PC-9 (cell line): ENCODE measurements around the gene GRIK3.

ENCODE experiments used
- EZH2 ChIP-seq: fragments of 200-600 bp; sonication (generic); IDR thresholded peaks from 2 replicates; pipeline ENCODE4 v1.8.0; 2017; ENCODE audit warnings: antibody characterized with exemption, low read depth
- TF ChIP-seq, protein P1 (sequence below): fragments of 200-600 bp; sonication (generic); conservative IDR thresholded peaks from 2 replicates; pipeline ENCODE4 v1.6.1; 2017; ENCODE audit warnings: mixed run types, antibody characterized with exemption, mild to moderate bottlenecking, moderate library complexity

DNA sequence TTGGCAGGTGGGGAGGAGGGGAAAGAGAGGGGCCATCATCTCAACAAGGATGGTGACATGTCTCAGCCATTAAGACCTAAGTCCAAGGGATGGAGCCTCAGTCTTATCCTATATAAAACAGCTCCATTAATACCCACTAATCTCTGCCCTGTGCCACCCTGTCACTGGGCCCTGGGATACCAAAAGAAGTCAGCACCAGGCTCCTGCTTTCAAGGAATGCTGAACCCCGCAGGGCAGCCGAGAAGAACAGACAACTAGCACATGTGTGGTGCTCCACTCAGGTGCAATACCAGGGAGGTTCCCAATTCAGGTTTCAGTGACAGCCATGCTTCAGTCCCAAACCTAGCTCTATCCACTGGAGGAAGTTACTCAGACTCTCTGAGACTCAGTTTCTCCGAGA is 128.4 kb downstream of the GRIK3 start:
- TF ChIP-seq, protein P1, sequence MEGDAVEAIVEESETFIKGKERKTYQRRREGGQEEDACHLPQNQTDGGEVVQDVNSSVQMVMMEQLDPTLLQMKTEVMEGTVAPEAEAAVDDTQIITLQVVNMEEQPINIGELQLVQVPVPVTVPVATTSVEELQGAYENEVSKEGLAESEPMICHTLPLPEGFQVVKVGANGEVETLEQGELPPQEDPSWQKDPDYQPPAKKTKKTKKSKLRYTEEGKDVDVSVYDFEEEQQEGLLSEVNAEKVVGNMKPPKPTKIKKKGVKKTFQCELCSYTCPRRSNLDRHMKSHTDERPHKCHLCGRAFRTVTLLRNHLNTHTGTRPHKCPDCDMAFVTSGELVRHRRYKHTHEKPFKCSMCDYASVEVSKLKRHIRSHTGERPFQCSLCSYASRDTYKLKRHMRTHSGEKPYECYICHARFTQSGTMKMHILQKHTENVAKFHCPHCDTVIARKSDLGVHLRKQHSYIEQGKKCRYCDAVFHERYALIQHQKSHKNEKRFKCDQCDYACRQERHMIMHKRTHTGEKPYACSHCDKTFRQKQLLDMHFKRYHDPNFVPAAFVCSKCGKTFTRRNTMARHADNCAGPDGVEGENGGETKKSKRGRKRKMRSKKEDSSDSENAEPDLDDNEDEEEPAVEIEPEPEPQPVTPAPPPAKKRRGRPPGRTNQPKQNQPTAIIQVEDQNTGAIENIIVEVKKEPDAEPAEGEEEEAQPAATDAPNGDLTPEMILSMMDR: no peak
- TF ChIP-seq EZH2: no peak
